ENCODE data around the gene PTPRR.

DNA sequence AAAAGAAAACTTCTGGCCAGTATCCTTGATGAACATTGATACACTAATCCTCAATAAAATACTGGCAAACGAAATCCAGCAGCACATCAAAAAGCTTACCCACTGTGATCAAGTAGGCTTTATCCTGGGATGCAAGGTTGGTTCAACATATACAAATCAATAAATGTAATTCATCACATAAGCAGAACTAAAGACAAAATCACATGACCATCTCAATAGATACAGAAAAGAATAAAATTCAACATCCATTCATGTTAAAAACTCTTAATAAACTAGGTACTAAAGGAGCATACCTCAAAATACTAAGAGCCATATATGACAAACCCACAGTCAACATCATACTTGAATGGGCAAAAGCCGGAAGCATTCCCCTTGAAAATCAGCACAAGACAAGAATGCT, 211.5 kb downstream of the PTPRR start:
- TF ChIP-seq CTCF (IDR thresholded peaks at IDR 0.05): no peak
- no peak for TF ChIP-seq POLR2A (IDR thresholded peaks at IDR 0.05)

All from prostate gland (tissue), 2 donors.